Ammon's horn (tissue), 1 donor: ENCODE measurements around the gene PGA3.
"Not testable (repeated sequence)": the region's sequence is repeated elsewhere in the genome, so short reads cannot be mapped to it uniquely, and the experiment has no call there.

Source experiments
- DNase-seq: peaks from one replicate; pipeline ENCODE4 v3.0.0-alpha.2; 2016; ENCODE audit warnings: low spot score

Gene PGA3

GRCh38 chr11:61250796-61251765, 47.8 kb downstream of the PGA3 start:
- not testable (repeated sequence) for DNase-seq

GRCh38 chr11:61252332-61252731, 49.0 kb downstream of the PGA3 start:
- DNase-seq = not testable (repeated sequence)

GRCh38 chr11:61254403-61255025, 51.2 kb downstream of the PGA3 start:
- DNase-seq = peak; percentile 78

DNA sequence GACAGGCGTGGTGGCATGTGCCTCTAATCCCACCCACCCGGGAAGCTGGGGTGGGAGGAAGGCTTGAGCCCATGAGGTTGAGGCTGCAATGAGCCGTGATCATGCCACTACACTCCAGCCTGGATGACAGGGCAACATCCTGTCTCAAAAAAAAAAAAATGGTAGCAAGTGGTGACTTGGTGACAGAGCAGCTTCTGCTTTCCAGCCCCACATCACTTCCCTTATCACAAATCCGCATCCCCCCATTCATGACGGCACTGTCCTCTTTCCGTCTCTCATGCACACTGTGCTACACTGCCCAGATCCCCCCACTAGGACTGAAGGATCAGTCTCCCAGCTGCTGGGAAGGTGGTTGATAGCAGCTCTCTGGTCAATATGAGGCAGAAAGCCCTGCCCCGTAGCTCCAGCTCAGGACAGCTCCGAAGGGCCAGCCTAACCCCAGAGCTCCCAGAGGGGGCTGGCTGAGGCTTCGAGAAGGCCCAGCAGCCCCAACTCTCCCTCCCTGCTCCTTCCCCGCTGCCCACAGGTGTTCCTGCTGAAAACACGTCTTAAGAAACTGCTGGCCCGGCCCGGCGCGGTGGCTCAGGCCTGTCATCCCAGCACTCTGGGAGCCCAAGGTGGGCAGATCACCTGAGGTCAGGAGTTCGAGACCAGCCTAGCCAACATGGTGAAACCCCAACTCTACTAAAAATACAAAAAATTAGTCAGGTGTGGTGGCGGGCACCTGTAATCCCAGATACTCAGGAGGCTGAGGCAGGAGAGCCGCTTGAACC, 53.6 kb downstream of the PGA3 start:
- DNase-seq = no peak

DNA sequence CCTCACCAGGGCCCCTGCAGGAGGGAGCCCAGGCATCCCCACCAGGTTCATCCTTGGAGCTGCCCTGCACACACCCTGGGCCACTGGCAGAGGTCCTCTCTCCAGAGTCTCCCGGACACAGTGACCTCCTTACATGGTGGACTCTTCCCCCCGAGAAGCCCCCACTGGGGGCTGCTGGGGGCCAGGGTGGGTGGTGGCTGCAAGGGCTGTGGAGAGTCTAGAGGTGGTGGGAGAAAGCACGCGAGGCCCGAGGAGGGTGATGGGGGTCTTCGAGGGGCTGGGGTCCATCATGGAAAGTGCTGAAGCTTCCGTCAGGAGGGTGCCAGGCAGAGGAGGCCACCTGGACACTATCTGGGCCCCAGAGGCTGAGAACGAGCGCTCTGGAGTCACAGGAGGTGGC, 55.2 kb downstream of the PGA3 start:
- no peak for DNase-seq

GRCh38 chr11:61259363-61259762, 56.0 kb downstream of the PGA3 start:
- DNase-seq = no peak
